H9 (cell line): ENCODE results near the gene LEO1. TPM values are rescaled to one million over a fixed set of nuclear protein-coding genes. Genes with fewer than 3 reads are reported as not detected.

ENCODE experiments used
- DNase-seq: peaks from one replicate; pipeline ENCODE4 v3.0.0-alpha.2; 2017
- H2AFZ ChIP-seq: one replicate; pipeline ENCODE4 v1.6.1; 2013; ENCODE audit warnings: mild to moderate bottlenecking, low read length, control low read depth, moderate library complexity
- H2AK5ac ChIP-seq: 2 replicates; pipeline ENCODE4 v1.6.1; 2013; ENCODE audit warnings: low read length, control low read depth, mixed read lengths; ENCODE audit not compliant: insufficient read length
- H2BK120ac ChIP-seq: one replicate; pipeline ENCODE4 v1.6.1; 2013; ENCODE audit warnings: low read depth, mild to moderate bottlenecking, low read length, control low read depth, inconsistent platforms; ENCODE audit not compliant: poor library complexity, severe bottlenecking
- H2BK12ac ChIP-seq: 2 replicates; pipeline ENCODE4 v1.6.1; 2013; ENCODE audit warnings: low read length, control low read depth, mixed read lengths, low read depth; ENCODE audit not compliant: insufficient read length
- H2BK15ac ChIP-seq: 2 replicates; pipeline ENCODE4 v1.6.1; 2013; ENCODE audit warnings: low read depth, low read length, control low read depth
- H2BK20ac ChIP-seq: one replicate; pipeline ENCODE4 v1.6.1; 2013; ENCODE audit warnings: low read depth, mild to moderate bottlenecking, low read length, control low read depth, inconsistent platforms; ENCODE audit not compliant: poor library complexity, severe bottlenecking
- H2BK5ac ChIP-seq: 2 replicates; pipeline ENCODE4 v1.6.1; 2013; ENCODE audit warnings: low read length, control low read depth, mixed read lengths; ENCODE audit not compliant: insufficient read length
- H3K14ac ChIP-seq: 2 replicates; pipeline ENCODE4 v1.6.1; 2013; ENCODE audit warnings: low read length, control low read depth; ENCODE audit not compliant: insufficient read depth
- H3K18ac ChIP-seq: 2 replicates; pipeline ENCODE4 v1.6.1; 2013; ENCODE audit warnings: low read depth, mild to moderate bottlenecking, mixed read lengths, low read length, control low read depth; ENCODE audit not compliant: insufficient read length
- H3K23ac ChIP-seq: 2 replicates; pipeline ENCODE4 v1.6.1; 2013; ENCODE audit warnings: low read length, control low read depth, mixed read lengths, low read depth; ENCODE audit not compliant: insufficient read length
- H3K23me2 ChIP-seq: 2 replicates; pipeline ENCODE4 v1.6.1; 2013; ENCODE audit warnings: low read depth, mild to moderate bottlenecking, mixed read lengths, low read length, control low read depth; ENCODE audit not compliant: insufficient read length, poor library complexity, severe bottlenecking
- H3K27ac ChIP-seq: 2 replicates; pipeline ENCODE4 v1.5.1; 2013; ENCODE audit warnings: low read length, control low read depth, mixed read lengths, low read depth; ENCODE audit not compliant: insufficient read length
- H3K27me3 ChIP-seq: 2 replicates; pipeline ENCODE4 v1.6.1; 2013; ENCODE audit warnings: low read length, control low read depth, inconsistent platforms; ENCODE audit not compliant: insufficient read depth
- H3K4ac ChIP-seq: 2 replicates; pipeline ENCODE4 v1.6.1; 2013; ENCODE audit warnings: low read depth, mild to moderate bottlenecking, control low read depth, inconsistent platforms, low read length, moderate library complexity
- H3K4me1 ChIP-seq: 2 replicates; pipeline ENCODE4 v1.6.1; 2013; ENCODE audit warnings: low read length, control low read depth, inconsistent platforms; ENCODE audit not compliant: insufficient read depth
- H3K4me2 ChIP-seq: 2 replicates; pipeline ENCODE4 v1.6.1; 2013; ENCODE audit warnings: low read length, control low read depth, mixed read lengths; ENCODE audit not compliant: insufficient read length, insufficient read depth
- H3K56ac ChIP-seq: 2 replicates; pipeline ENCODE4 v1.6.1; 2013; ENCODE audit warnings: low read depth, mild to moderate bottlenecking, mixed read lengths, low read length, control low read depth; ENCODE audit not compliant: insufficient read length
- H3K79me1 ChIP-seq: 2 replicates; pipeline ENCODE4 v1.6.1; 2013; ENCODE audit warnings: low read depth, mild to moderate bottlenecking, moderate library complexity, low read length, control low read depth, inconsistent platforms; ENCODE audit not compliant: insufficient read depth, poor library complexity, severe bottlenecking
- H3K79me2 ChIP-seq: 2 replicates; pipeline ENCODE4 v1.6.1; 2013; ENCODE audit warnings: low read length, control low read depth, inconsistent platforms; ENCODE audit not compliant: insufficient read depth
- H3K9ac ChIP-seq: 2 replicates; pipeline ENCODE4 v1.6.1; 2013; ENCODE audit warnings: low read length, control low read depth, mixed read lengths; ENCODE audit not compliant: insufficient read length; ENCODE audit errors: extremely low read depth
- H3K9me3 ChIP-seq: one replicate; pipeline ENCODE4 v1.6.1; 2013; ENCODE audit warnings: low read depth, low read length, inconsistent platforms; ENCODE audit not compliant: control insufficient read depth
- H3T11ph ChIP-seq: one replicate; pipeline ENCODE4 v1.6.1; 2013; ENCODE audit warnings: mild to moderate bottlenecking, low read length, control low read depth, inconsistent platforms
- H4K20me1 ChIP-seq: one replicate; pipeline ENCODE4 v1.6.1; 2013; ENCODE audit not compliant: control insufficient read depth, insufficient read length, insufficient read depth
- H4K5ac ChIP-seq: 2 replicates; pipeline ENCODE4 v1.6.1; 2013; ENCODE audit warnings: low read depth, mild to moderate bottlenecking, mixed read lengths, low read length, control low read depth; ENCODE audit not compliant: insufficient read length
- H4K8ac ChIP-seq: replicated peaks from 2 replicates; pipeline ENCODE4 v1.6.1; 2013; ENCODE audit warnings: low read length, control low read depth, mixed read lengths, low read depth; ENCODE audit not compliant: insufficient read length
- H4K91ac ChIP-seq: 2 replicates; pipeline ENCODE4 v1.6.1; 2013; ENCODE audit warnings: low read depth, mild to moderate bottlenecking, moderate library complexity, mixed read lengths, low read length, control low read depth; ENCODE audit not compliant: insufficient read length
- H3K27ac Mint-ChIP-seq, 3 experiments: 2 replicates in 2 of 3; 3 replicates in 1 of 3; pipeline ENCODE4 v1.8.0; 2020 to 2021; ENCODE audit warnings: mixed read lengths in 3 of 3, mild to moderate bottlenecking in 1 of 3, moderate library complexity in 1 of 3
- H3K27me3 Mint-ChIP-seq: 2 replicates; pipeline ENCODE4 v1.8.0; 2021; ENCODE audit warnings: low read depth, mild to moderate bottlenecking, moderate library complexity, mixed read lengths
- H3K36me3 Mint-ChIP-seq, 3 experiments: 2 replicates in 2 of 3; 3 replicates in 1 of 3; pipeline ENCODE4 v1.8.0; 2020 to 2021; ENCODE audit warnings: low read depth in 3 of 3, mixed read lengths in 3 of 3; ENCODE audit not compliant: insufficient read depth in 1 of 3
- H3K4me1 Mint-ChIP-seq, 2 experiments: 2 replicates each; pipeline ENCODE4 v1.8.0; 2020; ENCODE audit warnings: mixed read lengths in 2 of 2
- H3K4me3 Mint-ChIP-seq, 2 experiments: 2 replicates in 1 of 2; 3 replicates in 1 of 2; pipeline ENCODE4 v1.8.0; 2020 to 2021; ENCODE audit warnings: mild to moderate bottlenecking in 2 of 2, mixed read lengths in 2 of 2, moderate library complexity in 1 of 2
- H3K9me3 Mint-ChIP-seq, 2 experiments: 2 replicates in 1 of 2; 3 replicates in 1 of 2; pipeline ENCODE4 v1.8.0; 2020; ENCODE audit warnings: mild to moderate bottlenecking in 2 of 2, mixed read lengths in 2 of 2, moderate library complexity in 1 of 2
- WGBS: extraction: QIAGEN DNeasy Blood & Tissue Kit; methylation state at CpG from one replicate; pipeline ENCODE4 v1.1.7; 2013; ENCODE audit warnings: missing lambda C conversion rate, low lambda C conversion rate, mixed read lengths; ENCODE audit not compliant: insufficient read length; ENCODE audit errors: extremely low coverage; 5-methylcytosine and 5-hydroxymethylcytosine counted together
- total RNA-seq: library from RNA; stranded (reverse); gene quantifications from 2 replicates; pipeline ENCODE4 v1.2.1, GENCODE V29; 2021
- TF ChIP-seq, protein P1 (sequence below): fragments of 200-600 bp; sonication (generic); conservative IDR thresholded peaks from 3 replicates; pipeline ENCODE4 v1.8.0; 2021; ENCODE audit warnings: antibody characterized with exemption, mild to moderate bottlenecking

The LEO1 gene
- total RNA-seq, 1 experiment from 2014 or later = 30.3 TPM

DNA sequence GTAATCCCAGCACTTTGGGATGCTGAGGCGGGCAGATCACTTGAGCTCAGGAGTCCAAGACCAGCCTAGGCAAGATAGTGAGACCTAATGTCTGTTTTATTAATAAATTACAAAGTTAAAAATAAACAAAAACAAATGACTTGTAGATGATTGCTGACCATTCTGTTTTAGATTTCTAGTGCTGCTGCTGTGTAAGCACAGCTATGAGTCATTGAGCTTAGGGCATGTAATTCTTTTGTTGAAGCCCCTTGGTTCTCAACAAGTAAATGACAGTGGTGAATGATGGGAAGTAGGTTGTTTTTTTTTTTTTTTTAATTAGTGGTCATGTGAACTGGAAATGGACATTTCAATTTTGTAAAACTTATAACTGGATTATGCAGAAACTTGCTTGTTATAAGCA is 63.3 kb downstream of the LEO1 start:
- Mint-ChIP-seq H3K27me3 (no peaks in the 10 kb centered on the region), H3K4me3 (no peak overlapping the region), H3K9me3 (no peaks in the 10 kb centered on the region; a peak in 1 of 5 replicates), H3K36me3 (peaks cover 7 to 29% (median 13%) of the 10 kb centered on the region in 3 experiments), H3K4me1 (peaks cover 0 to 10% of the 10 kb centered on the region in 2 experiments; a peak in 1 of 4 replicates), H3K27ac (no peak overlapping the region)
- H3K23me2 ChIP-seq = no peaks in the 10 kb centered on the region
- no peak overlapping the region for H2BK15ac ChIP-seq
- H2BK12ac ChIP-seq = no peak overlapping the region
- H3K27me3 ChIP-seq = no peaks in the 10 kb centered on the region
- H3K79me2 ChIP-seq = no peaks in the 10 kb centered on the region
- no peak overlapping the region for H2BK20ac ChIP-seq
- no peak overlapping the region for H2AFZ ChIP-seq
- H3K9me3 ChIP-seq = no peaks in the 10 kb centered on the region
- H2BK120ac ChIP-seq = no peak overlapping the region
- no CpG with 5 or more reads among the region's 1 CpG for WGBS
- H2AK5ac ChIP-seq = no peak overlapping the region
- H4K20me1 ChIP-seq = no peaks in the 10 kb centered on the region
- no peak overlapping the region for H4K91ac ChIP-seq
- H3K14ac ChIP-seq = no peak overlapping the region
- no peak overlapping the region for H3K9ac ChIP-seq
- no peak overlapping the region for H3K23ac ChIP-seq
- H3K4ac ChIP-seq = no peak overlapping the region
- no peak overlapping the region for H3T11ph ChIP-seq
- no peak overlapping the region for H2BK5ac ChIP-seq
- no peak overlapping the region for H3K27ac ChIP-seq
- H3K4me1 ChIP-seq = no peaks in the 10 kb centered on the region
- H4K8ac ChIP-seq = no peak overlapping the region
- H3K79me1 ChIP-seq = no peaks in the 10 kb centered on the region
- no peak overlapping the region for H3K18ac ChIP-seq
- no peak overlapping the region for H3K4me2 ChIP-seq
- H3K56ac ChIP-seq = no peak overlapping the region
- TF ChIP-seq, protein P1, sequence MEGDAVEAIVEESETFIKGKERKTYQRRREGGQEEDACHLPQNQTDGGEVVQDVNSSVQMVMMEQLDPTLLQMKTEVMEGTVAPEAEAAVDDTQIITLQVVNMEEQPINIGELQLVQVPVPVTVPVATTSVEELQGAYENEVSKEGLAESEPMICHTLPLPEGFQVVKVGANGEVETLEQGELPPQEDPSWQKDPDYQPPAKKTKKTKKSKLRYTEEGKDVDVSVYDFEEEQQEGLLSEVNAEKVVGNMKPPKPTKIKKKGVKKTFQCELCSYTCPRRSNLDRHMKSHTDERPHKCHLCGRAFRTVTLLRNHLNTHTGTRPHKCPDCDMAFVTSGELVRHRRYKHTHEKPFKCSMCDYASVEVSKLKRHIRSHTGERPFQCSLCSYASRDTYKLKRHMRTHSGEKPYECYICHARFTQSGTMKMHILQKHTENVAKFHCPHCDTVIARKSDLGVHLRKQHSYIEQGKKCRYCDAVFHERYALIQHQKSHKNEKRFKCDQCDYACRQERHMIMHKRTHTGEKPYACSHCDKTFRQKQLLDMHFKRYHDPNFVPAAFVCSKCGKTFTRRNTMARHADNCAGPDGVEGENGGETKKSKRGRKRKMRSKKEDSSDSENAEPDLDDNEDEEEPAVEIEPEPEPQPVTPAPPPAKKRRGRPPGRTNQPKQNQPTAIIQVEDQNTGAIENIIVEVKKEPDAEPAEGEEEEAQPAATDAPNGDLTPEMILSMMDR = no peak
- no peak overlapping the region for H4K5ac ChIP-seq
- no peak for DNase-seq
